ENCODE data around the gene MMP24. TPM values are rescaled to one million over a fixed set of nuclear protein-coding genes. Genes with fewer than 3 reads are reported as not detected.
"Not testable (repeated sequence)": the region's sequence is repeated elsewhere in the genome, so short reads cannot be mapped to it uniquely, and the experiment has no call there.

The MMP24 gene
- total RNA-seq, 4 donors from 2014 or later: 0.21 to 0.78 (median 0.66) TPM; not detected in 1

DNA sequence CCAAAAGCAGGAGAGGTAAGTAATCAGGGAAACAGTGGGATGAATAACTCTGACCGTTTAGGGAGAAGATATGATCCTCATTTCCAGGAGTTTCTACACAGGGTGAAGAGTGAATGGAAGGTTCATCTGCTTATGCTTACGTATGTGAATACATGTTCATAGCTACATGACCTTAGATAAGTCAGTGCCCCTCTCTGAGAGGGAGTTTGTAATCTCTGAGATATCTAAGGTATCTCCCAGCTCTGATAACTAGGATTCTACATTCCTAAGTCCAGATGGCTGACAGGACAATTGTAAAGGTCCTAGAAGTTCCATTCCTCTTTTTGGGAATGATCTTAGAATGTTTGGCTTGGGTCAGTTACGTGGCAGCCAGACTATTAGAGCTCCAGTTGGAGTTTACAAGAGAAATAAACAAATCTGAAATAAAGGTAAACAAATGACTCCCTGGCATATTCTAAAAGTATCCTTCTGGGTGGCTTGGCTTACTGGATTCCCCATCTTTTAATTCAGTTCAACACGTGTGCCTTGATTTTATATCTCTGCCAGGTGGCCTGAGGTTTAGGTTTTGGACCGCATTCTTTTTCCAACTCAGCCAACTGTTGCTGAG lies 38.8 kb upstream of the MMP24 start:
- TF ChIP-seq POLR2A (IDR thresholded peaks at IDR 0.05) (no peak), EP300 (IDR thresholded peaks at IDR 0.05) (no peak)
- TF ChIP-seq, protein P1, sequence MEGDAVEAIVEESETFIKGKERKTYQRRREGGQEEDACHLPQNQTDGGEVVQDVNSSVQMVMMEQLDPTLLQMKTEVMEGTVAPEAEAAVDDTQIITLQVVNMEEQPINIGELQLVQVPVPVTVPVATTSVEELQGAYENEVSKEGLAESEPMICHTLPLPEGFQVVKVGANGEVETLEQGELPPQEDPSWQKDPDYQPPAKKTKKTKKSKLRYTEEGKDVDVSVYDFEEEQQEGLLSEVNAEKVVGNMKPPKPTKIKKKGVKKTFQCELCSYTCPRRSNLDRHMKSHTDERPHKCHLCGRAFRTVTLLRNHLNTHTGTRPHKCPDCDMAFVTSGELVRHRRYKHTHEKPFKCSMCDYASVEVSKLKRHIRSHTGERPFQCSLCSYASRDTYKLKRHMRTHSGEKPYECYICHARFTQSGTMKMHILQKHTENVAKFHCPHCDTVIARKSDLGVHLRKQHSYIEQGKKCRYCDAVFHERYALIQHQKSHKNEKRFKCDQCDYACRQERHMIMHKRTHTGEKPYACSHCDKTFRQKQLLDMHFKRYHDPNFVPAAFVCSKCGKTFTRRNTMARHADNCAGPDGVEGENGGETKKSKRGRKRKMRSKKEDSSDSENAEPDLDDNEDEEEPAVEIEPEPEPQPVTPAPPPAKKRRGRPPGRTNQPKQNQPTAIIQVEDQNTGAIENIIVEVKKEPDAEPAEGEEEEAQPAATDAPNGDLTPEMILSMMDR (IDR thresholded peaks at IDR 0.05): no peak
- Histone ChIP-seq H3K36me3 (peaks cover 0 to 3% (median 0%) of the 10 kb centered on the region in 3 donors), H3K27ac (no peak overlapping the region), H3K27me3 (no peaks in the 10 kb centered on the region), H3K4me1 (no peaks in the 10 kb centered on the region), H3K4me3 (no peak overlapping the region), H3K9me3 (no peaks in the 10 kb centered on the region)
- DNase-seq (ENCODE audit: low spot score in 2 of 2): no peak
- WGBS, 2 donors: 68 to 69% methylated on average over 5 of the region's 5 CpGs

DNA sequence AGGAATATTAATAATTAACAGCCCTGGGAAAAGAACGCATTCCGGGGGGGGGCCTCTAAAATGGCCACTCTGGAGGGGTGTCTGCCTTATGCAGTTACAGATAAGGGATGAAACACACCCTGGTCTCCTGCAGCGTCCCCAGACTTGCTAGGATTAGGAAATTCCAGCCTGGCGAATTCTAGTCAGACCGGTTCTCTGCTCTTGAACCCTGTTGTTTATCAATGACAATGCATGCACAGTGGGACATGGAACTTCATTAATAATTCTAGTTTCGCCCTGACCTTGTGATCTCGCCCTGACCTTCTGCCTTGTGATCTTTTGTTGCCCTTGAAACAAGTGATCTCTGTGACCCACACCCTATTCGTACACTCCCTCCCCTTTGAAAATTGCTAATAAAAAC lies 37.3 kb upstream of the MMP24 start:
- 75 to 79% methylated on average over 8 of the region's 8 CpGs for WGBS, 2 donors
- H3K9me3 ChIP-seq: not testable (repeated sequence)

DNA sequence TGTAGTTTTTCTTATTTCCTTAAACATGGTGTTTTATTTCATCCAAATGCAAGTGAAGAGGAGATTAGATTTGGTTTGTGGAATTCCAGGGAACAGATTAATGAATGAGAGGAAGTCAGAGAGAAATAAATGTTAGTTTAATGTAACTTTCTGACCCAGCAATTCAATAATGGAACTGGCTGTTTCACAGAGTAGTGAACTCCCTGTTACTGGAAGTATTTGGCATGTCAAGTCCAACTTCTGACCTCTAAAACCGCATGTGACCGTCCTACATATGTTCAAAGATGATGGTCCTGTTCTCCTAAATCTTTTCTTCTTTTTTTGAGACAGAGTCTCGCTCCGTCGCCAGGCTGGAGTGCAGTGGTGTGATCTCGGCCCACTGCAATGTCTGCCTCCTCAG lies 35.9 kb upstream of the MMP24 start:
- Histone ChIP-seq H3K27me3 (no peaks in the 10 kb centered on the region), H3K36me3 (peaks cover 0 to 3% (median 0%) of the 10 kb centered on the region in 3 donors), H3K4me1 (no peaks in the 10 kb centered on the region), H3K9me3 (peaks cover 0 to 2% (median 0%) of the 10 kb centered on the region in 4 donors), H3K27ac (no peak overlapping the region), H3K4me3 (no peak overlapping the region)
- TF ChIP-seq, protein P1 (IDR thresholded peaks at IDR 0.05): no peak
- TF ChIP-seq POLR2A (IDR thresholded peaks at IDR 0.05) (no peak), EP300 (IDR thresholded peaks at IDR 0.05) (no peak)
- DNase-seq (ENCODE audit: low spot score in 2 of 2): no peak
- 67 to 73% methylated on average over 6 of the region's 6 CpGs for WGBS, 2 donors

More for the DNA sequence above, 37.3 kb upstream of the MMP24 start:
- H3K27ac ChIP-seq; DNase-seq (ENCODE audit: low spot score in 2 of 2); H3K4me3 ChIP-seq; H3K27me3 ChIP-seq; H3K4me1 ChIP-seq; H3K36me3 ChIP-seq: not testable (repeated sequence)

DNA sequence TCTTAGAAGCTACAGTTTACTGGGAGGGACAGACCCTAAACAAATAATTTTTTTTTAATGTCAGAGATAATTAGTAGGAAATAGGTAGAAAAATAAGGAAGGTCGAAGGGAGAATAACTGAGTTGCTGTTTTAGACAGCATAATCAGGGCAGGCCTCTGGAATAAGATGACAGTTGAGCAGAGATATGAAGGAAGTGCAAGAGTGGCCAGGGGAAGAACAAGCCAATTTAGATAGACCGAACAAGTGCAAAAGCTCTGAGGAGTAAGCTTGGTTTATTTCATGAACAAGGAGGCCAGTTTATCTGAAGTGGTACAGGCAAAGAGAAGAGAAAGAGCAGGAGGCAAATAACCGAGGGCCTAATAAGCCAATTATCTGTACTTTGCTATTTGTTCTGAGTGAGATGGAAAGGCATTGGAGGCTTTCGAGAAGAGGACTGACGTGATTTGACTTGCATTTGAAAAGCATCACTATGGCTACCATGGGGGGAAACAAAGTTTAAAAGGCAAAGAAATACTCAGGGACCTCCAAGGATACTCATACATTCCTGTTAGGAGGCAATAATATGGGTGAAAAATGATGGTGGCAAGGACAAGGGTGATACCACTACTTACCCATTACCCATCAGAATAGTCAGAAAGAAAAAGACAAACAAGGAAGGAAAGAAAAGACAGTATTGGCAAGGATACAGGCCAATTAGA lies 34.9 kb upstream of the MMP24 start:
- no peaks in the 10 kb centered on the region for H3K27me3 ChIP-seq
- H3K36me3 ChIP-seq: no peaks in the 10 kb centered on the region
- H3K27ac ChIP-seq: no peak overlapping the region
- 84 to 87% methylated on average over 5 of the region's 5 CpGs for WGBS, 2 donors
- peaks cover 0 to 11% (median 3%) of the 10 kb centered on the region in 4 donors for H3K9me3 ChIP-seq
- no peaks in the 10 kb centered on the region for H3K4me1 ChIP-seq
- no peak overlapping the region for H3K4me3 ChIP-seq
- DNase-seq (ENCODE audit: low spot score in 2 of 2): no peak
- TF ChIP-seq POLR2A (IDR thresholded peaks at IDR 0.05) (no peak), EP300 (IDR thresholded peaks at IDR 0.05) (no peak)
- TF ChIP-seq, protein P1 (IDR thresholded peaks at IDR 0.05): no peak

DNA sequence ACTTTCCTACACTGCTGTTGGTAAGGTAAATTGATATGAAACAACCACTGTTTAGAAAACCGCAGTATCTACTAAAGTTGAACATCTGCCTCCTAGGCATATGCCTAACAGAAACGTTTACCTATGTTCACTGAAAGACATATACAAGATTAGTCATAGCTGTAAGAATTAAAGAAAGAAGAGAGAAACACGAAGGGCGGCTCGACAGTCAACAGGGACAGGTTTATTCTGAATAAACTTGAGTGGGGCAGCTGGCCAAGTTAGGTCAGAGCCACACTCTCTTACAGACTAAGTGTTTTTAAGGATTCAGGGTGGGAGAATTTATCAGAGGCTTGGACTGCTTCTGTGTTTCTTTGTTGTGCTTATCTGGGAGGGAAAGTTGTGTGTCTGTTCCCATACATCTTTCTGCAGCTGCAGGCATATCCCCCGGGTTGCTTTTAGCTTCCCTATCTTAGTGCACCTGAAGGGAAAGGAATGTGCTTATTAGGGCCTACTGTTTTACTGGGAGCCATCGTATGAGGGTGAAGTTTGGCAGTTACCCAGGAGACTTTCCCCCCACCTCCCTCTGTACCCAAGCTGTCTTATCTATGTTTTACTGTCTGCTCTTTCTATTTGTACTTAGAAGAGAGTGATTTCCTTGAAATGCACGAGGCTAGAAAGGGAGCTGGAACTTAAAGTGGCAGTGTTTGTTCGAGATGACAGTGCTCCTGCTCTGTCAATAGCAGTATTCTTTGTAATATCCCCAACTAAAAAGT lies 34.2 kb upstream of the MMP24 start:
- TF ChIP-seq EP300 (IDR thresholded peaks at IDR 0.05) (no peak), POLR2A (IDR thresholded peaks at IDR 0.05) (no peak)
- TF ChIP-seq, protein P1 (IDR thresholded peaks at IDR 0.05): no peak
- H3K4me3 ChIP-seq: no peak overlapping the region
- WGBS, 2 donors: 48 to 52% methylated on average over 9 of the region's 9 CpGs
- H3K9me3 ChIP-seq: peaks cover 0 to 19% (median 7%) of the 10 kb centered on the region in 4 donors
- no peak for DNase-seq (ENCODE audit: low spot score in 2 of 2)
- no peaks in the 10 kb centered on the region for H3K36me3 ChIP-seq
- H3K27ac ChIP-seq: no peak overlapping the region
- no peaks in the 10 kb centered on the region for H3K27me3 ChIP-seq
- H3K4me1 ChIP-seq: no peaks in the 10 kb centered on the region

DNA sequence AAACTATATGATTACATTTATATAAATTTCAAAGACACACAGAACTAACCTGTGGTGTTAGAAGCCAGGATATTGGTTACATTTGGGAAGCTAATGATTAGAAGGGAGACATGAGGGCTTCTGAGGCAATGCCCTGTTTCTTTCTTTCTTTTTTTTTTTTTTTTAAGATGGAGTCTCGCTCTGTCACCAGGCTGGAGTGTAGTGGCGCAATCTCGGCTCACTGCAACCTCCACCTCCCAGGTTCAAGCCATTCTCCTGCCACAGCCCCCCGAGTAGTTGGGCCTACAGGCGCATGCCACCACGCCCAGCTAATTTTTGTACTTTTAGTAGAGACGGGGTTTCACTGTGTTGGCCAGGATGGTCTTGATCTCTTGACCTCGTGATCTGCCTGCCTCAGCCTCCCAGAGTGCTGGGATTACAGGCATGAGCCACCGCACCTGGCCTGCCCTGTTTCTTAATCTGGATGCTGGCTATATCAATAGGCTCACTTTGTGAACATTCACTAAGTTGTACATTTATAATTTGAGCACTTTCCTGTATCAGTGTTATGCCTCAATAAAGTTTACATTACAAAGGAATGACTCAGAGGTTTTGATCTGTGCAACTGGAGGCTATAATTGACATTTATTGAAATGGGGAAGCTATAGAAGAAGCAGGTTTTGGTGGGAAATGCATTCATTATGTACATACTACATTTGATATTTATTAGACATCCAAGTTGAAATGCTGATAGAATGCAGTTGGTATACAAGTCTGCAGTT lies 33.3 kb upstream of the MMP24 start:
- WGBS, 2 donors: 93 to 95% methylated on average over 9 of the region's 9 CpGs
- H3K4me3 ChIP-seq; H3K27ac ChIP-seq; H3K4me1 ChIP-seq; H3K27me3 ChIP-seq; DNase-seq (ENCODE audit: low spot score in 2 of 2); H3K36me3 ChIP-seq: not testable (repeated sequence)
- peaks cover 0 to 20% (median 7%) of the 10 kb centered on the region in 4 donors for H3K9me3 ChIP-seq

Data from tibial nerve (tissue), 4 donors.